Activated CD4-positive, alpha-beta memory T cell treated with anti-CD3 and anti-CD28 coated beads, Interleukin-2, amount 10 ng/mL, durations not matched to agents 7 days and 5 days (primary cell): ENCODE measurements around the gene DDI2. TPM values are rescaled to one million over a fixed set of nuclear protein-coding genes. Genes with fewer than 3 reads are reported as not detected.

Source experiments
- total RNA-seq, 2 experiments: library from RNA; stranded (reverse); gene quantifications; one replicate each; pipeline ENCODE4 v1.2.3, GENCODE V29; 2021

The DDI2 gene
- total RNA-seq, 2 experiments from 2014 or later, result 30.5 to 32.7 TPM

Other genes with a start within 250 kb of the DDI2 start
- gene EFHD2, start 207.6 kb upstream of the DDI2 start, total RNA-seq, result 10 to 100 TPM; 97.7 to 99.7 TPM
- under 1 TPM; 0.45 to 0.73 TPM for gene CTRC, start 179.0 kb upstream of the DDI2 start, total RNA-seq
- gene CELA2A, start 160.7 kb upstream of the DDI2 start, total RNA-seq, result not detected
- gene CELA2B, start 141.4 kb upstream of the DDI2 start, total RNA-seq, result not detected
- 10 to 100 TPM; 21.5 to 22.4 TPM for gene CASP9, start 93.2 kb upstream of the DDI2 start, total RNA-seq
- 10 to 100 TPM; 17.3 to 18.1 TPM for gene DNAJC16, start 90.6 kb upstream of the DDI2 start, total RNA-seq
- gene AGMAT, start 32.4 kb upstream of the DDI2 start, total RNA-seq, result 1 to 10 TPM; 7.9 to 8.4 TPM
- 10 to 100 TPM; 55.4 to 58.8 TPM for gene PLEKHM2, start 66.9 kb downstream of the DDI2 start, total RNA-seq
- 1 to 10 TPM; 1.4 to 1.9 TPM for gene SLC25A34, start 118.8 kb downstream of the DDI2 start, total RNA-seq
- gene TMEM82, start 125.0 kb downstream of the DDI2 start, total RNA-seq, result not detected
- not detected for gene FBLIM1, start 141.3 kb downstream of the DDI2 start, total RNA-seq
- 1 to 10 TPM; 1.5 to 1.6 TPM for gene UQCRHL, start 190.2 kb downstream of the DDI2 start, total RNA-seq
- 10 to 100 TPM; 52.1 to 52.5 TPM for gene SPEN, start 230.2 kb downstream of the DDI2 start, total RNA-seq